ENCODE measurements around the gene SLC23A1. TPM values are rescaled to one million over a fixed set of nuclear protein-coding genes. Genes with fewer than 3 reads are reported as not detected.

The SLC23A1 gene
- total RNA-seq, 3 donors from 2014 or later (not counting 1 experiment from before 2014, with no cell fraction given), result not detected

DNA sequence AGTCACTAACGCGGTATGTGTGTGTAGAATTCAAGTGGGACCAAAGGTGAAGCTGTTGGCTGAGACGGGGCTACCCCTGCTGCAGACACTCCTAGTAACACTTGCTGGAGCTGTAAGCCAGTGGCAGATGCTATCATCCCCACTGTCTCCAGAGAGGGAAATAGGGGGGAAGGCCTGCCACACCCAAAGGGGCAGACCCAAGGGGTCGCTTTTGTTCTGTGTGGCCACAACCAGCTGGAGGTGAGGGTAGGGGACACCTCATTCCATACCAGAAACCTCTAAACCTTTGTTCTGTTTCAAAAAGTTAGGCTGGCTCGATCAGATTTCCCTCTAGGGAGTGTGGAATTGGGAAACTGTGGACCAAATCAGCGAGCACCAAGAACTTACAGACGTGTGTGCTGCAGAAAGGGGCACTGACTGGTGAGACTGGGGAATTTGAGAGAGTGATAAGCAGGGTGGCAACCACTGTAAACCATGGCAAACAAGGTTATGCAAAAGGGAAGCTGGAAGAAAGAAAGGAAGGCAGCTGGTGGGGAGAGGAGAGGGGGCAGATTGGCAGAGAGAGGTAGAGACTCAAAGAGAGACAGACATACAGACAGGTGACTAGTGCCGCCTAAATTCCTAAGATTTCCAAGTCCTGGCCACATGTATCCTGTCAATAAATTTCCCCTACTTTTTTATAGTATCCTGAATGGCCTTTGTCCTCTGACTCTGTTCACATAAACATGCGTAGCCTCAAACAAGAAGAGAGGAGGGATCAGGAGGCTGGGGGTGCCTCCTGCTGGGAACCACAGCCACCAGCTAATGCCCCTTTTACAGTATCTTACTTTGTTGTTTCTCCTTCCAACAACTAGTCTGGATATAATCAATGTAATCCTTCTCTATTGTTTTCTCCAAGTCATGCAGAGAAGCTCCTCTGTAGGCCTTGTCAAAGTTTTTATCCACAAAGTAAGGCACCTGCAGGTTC lies 36.4 kb upstream of the SLC23A1 start:
- H3K27ac ChIP-seq (ENCODE audit: low read length), result no peak overlapping the region
- no peaks in the 10 kb centered on the region for H3K36me3 Mint-ChIP-seq
- peaks cover 6 to 7% of the 10 kb centered on the region in 2 donors for H3K4me1 Mint-ChIP-seq
- intact Hi-C loops (cut with micrococcal nuclease), result no loop called here
- DNase-seq (no peak), ATAC-seq (no peak)
- no peak overlapping the region for H3K4me3 ChIP-seq (ENCODE audit: low read length)
- H3K27me3 ChIP-seq (ENCODE audit: control insufficient read depth, insufficient read depth, low read length), result no peaks in the 10 kb centered on the region
- H3K9me3 ChIP-seq (ENCODE audit: control insufficient read depth, insufficient read depth, low read length), result no peaks in the 10 kb centered on the region
- TF ChIP-seq, protein P1, sequence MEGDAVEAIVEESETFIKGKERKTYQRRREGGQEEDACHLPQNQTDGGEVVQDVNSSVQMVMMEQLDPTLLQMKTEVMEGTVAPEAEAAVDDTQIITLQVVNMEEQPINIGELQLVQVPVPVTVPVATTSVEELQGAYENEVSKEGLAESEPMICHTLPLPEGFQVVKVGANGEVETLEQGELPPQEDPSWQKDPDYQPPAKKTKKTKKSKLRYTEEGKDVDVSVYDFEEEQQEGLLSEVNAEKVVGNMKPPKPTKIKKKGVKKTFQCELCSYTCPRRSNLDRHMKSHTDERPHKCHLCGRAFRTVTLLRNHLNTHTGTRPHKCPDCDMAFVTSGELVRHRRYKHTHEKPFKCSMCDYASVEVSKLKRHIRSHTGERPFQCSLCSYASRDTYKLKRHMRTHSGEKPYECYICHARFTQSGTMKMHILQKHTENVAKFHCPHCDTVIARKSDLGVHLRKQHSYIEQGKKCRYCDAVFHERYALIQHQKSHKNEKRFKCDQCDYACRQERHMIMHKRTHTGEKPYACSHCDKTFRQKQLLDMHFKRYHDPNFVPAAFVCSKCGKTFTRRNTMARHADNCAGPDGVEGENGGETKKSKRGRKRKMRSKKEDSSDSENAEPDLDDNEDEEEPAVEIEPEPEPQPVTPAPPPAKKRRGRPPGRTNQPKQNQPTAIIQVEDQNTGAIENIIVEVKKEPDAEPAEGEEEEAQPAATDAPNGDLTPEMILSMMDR (IDR thresholded peaks at IDR 0.05), result no peak
- no peaks in the 10 kb centered on the region for H3K9me3 Mint-ChIP-seq
- H3K36me3 ChIP-seq (ENCODE audit: control insufficient read depth, insufficient read depth, low read length), result no peaks in the 10 kb centered on the region
- no peak overlapping the region for H3K4me3 Mint-ChIP-seq
- H3K27ac Mint-ChIP-seq, result no peak overlapping the region
- H3K4me1 ChIP-seq (ENCODE audit: control insufficient read depth, insufficient read depth, low read length), result no peaks in the 10 kb centered on the region
- WGBS (ENCODE audit: insufficient coverage), result 84% methylated on average over 8 of the region's 9 CpGs
- no peaks in the 10 kb centered on the region for H3K27me3 Mint-ChIP-seq (ENCODE audit: low read depth in 2 of 2)

DNA sequence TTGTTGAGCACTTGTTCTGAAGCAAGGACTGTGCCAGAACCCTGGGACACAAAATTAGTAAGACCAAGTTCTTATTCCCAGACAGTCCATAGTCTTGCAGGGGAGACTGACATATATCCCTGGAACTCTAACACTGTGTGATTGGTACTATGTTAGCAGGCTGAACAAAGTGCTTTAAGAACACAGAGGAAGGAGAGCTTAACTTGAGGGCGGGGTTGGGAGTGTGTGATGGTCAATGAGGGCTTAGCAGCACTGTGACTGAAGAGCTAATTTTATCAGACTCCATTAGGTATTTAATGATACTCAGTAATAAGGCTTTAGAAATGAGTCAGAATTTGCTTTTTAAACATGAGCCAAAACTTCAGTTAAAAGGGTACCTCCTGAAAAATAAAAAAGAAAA lies 35.7 kb upstream of the SLC23A1 start:
- H3K27ac ChIP-seq (ENCODE audit: low read length), result no peak overlapping the region
- 90% methylated on average over 1 of the region's 1 CpG for WGBS (ENCODE audit: insufficient coverage)

DNA sequence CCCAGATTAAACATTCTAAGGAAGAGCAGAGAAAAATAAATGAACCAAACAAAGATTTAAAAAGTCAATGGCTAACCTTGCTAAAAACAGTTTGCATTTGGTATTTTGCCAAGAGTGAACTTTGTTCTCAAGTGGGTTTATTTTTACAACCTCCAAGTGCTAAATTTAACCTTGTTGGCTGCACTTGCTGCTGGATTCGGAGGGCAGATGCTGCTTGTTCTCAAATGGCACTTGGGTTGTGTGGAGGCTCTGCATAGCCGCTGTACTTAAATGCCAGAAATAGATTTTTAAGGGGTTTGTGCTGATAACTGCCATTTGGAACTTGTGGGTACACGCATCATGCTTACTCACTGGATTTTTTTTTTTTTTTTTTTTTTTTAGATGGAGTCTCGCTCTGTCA lies 34.1 kb upstream of the SLC23A1 start:
- Histone ChIP-seq H3K4me3 (ENCODE audit: low read length) (no peak overlapping the region), H3K27ac (ENCODE audit: low read length) (no peak overlapping the region), H3K4me1 (ENCODE audit: control insufficient read depth, insufficient read depth, low read length) (no peaks in the 10 kb centered on the region), H3K9me3 (ENCODE audit: control insufficient read depth, insufficient read depth, low read length) (no peaks in the 10 kb centered on the region), H3K27me3 (ENCODE audit: control insufficient read depth, insufficient read depth, low read length) (no peaks in the 10 kb centered on the region), H3K36me3 (ENCODE audit: control insufficient read depth, insufficient read depth, low read length) (no peaks in the 10 kb centered on the region)
- TF ChIP-seq, protein P1 (IDR thresholded peaks at IDR 0.05), result no peak
- 43% methylated on average over 4 of the region's 4 CpGs for WGBS (ENCODE audit: insufficient coverage)
- ATAC-seq, result no peak
- Mint-ChIP-seq H3K36me3 (no peaks in the 10 kb centered on the region), H3K27me3 (ENCODE audit: low read depth in 2 of 2) (no peaks in the 10 kb centered on the region), H3K4me3 (no peak overlapping the region), H3K4me1 (peaks cover 2 to 3% of the 10 kb centered on the region in 2 donors), H3K9me3 (no peaks in the 10 kb centered on the region), H3K27ac (no peak overlapping the region)
- DNase-seq, result no peak
- intact Hi-C loops (cut with micrococcal nuclease), result no loop called here

More for the DNA sequence above, 35.7 kb upstream of the SLC23A1 start:
- Histone ChIP-seq H3K4me1 (ENCODE audit: control insufficient read depth, insufficient read depth, low read length) (no peaks in the 10 kb centered on the region), H3K36me3 (ENCODE audit: control insufficient read depth, insufficient read depth, low read length) (no peaks in the 10 kb centered on the region), H3K4me3 (ENCODE audit: low read length) (no peak overlapping the region), H3K9me3 (ENCODE audit: control insufficient read depth, insufficient read depth, low read length) (no peaks in the 10 kb centered on the region), H3K27me3 (ENCODE audit: control insufficient read depth, insufficient read depth, low read length) (no peaks in the 10 kb centered on the region)
- Mint-ChIP-seq H3K27me3 (ENCODE audit: low read depth in 2 of 2) (no peaks in the 10 kb centered on the region), H3K36me3 (no peaks in the 10 kb centered on the region), H3K27ac (no peak overlapping the region), H3K4me3 (no peak overlapping the region), H3K4me1 (peaks cover 6 to 7% of the 10 kb centered on the region in 2 donors), H3K9me3 (no peaks in the 10 kb centered on the region)
- ATAC-seq (no peak), DNase-seq (no peak)
- intact Hi-C loops (cut with micrococcal nuclease), result no loop called here
- TF ChIP-seq, protein P1 (IDR thresholded peaks at IDR 0.05), result no peak
